ENCODE measurements around the gene ZNF766. TPM values are rescaled to one million over a fixed set of nuclear protein-coding genes. Genes with fewer than 3 reads are reported as not detected.
A peak's percentile ranks its signal among the peaks of the same experiment; 100 is the strongest.
"Not testable (repeated sequence)": the region's sequence is repeated elsewhere in the genome, so short reads cannot be mapped to it uniquely, and the experiment has no call there.

Gene ZNF766
- total RNA-seq, 6 experiments from 2014 or later, result 9.6 to 12.0 (median 10.8) TPM

DNA sequence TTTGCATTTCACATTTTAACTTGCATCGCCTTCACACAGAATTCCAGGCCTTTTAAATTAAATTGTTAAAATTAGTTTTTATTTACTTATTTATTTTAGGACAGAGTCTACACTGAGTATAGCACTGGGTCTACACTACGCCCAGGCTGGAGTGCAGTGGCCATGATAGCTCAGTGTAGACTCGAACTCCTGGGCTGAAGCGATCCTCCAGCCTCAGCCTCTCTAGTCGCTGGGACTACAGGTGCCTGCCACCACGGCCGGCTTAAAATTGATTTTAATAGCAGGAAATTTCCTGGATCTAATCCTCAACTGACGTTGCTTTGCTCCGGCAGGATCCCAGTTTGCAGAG, 66.4 kb downstream of the ZNF766 start:
- Mint-ChIP-seq H3K27me3 (ENCODE audit: insufficient read depth) (peaks cover 6% of the 10 kb centered on the region), H3K9me3 (peaks cover 75% of the 10 kb centered on the region), H3K4me3 (no peak overlapping the region), H3K36me3 (ENCODE audit: low read depth) (peaks cover 18% of the 10 kb centered on the region), H3K27ac (no peak overlapping the region), H3K4me1 (ENCODE audit: low read depth) (no peaks in the 10 kb centered on the region)
- no peak for DNase-seq
- TF ChIP-seq, protein P1, sequence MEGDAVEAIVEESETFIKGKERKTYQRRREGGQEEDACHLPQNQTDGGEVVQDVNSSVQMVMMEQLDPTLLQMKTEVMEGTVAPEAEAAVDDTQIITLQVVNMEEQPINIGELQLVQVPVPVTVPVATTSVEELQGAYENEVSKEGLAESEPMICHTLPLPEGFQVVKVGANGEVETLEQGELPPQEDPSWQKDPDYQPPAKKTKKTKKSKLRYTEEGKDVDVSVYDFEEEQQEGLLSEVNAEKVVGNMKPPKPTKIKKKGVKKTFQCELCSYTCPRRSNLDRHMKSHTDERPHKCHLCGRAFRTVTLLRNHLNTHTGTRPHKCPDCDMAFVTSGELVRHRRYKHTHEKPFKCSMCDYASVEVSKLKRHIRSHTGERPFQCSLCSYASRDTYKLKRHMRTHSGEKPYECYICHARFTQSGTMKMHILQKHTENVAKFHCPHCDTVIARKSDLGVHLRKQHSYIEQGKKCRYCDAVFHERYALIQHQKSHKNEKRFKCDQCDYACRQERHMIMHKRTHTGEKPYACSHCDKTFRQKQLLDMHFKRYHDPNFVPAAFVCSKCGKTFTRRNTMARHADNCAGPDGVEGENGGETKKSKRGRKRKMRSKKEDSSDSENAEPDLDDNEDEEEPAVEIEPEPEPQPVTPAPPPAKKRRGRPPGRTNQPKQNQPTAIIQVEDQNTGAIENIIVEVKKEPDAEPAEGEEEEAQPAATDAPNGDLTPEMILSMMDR (IDR thresholded peaks at IDR 0.05), result no peak

DNA sequence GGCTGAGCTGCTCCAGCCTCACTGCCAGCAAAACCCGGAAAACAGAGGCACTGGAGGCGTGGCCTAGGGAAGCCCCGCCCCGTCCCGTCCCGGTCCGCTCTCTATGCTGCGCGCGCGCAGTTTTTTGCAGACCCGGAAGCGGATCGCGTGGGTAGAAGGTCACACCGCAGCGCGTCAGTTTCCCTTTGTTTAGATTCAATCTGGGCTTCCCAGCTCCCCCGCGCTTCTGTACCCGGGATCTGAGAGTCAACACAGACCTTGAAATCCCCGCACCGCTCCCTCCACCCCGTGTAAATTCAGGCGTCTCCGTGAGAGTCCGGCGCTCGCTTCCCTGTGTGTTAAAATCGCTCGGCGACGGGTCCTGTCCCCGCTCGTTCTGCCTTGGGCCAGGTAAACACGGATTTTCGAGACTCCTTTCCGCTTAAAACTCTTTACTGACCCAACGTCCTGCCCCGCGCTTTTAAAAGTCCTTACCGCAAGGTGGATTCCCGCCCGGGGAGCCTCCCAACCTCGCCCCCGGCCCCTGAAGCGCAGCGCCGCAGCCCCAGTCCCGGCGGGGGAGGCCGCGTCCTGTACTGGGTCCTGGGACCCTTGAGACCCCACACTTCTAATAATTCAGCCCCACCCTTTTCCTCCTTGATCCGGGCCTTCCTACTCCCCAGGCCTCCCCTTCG, 66.9 kb downstream of the ZNF766 start, which contains the start of gene ZNF610:
ZNF610 (plus strand) TSS at position 127 of the 674 bp plus-strand sequence. CDS start 12,930 bp downstream, outside the sequence.
- peaks cover 6% of the 10 kb centered on the region for H3K27me3 Mint-ChIP-seq (ENCODE audit: insufficient read depth)
- peaks cover 69% of the 10 kb centered on the region for H3K9me3 Mint-ChIP-seq
- H3K36me3 Mint-ChIP-seq (ENCODE audit: low read depth), result peaks cover 18% of the 10 kb centered on the region
- no peaks in the 10 kb centered on the region for H3K4me1 Mint-ChIP-seq (ENCODE audit: low read depth)
- TF ChIP-seq, protein P1 (IDR thresholded peaks at IDR 0.05), result no peak
- no peak for DNase-seq
- H3K27ac Mint-ChIP-seq, result no peak within 1 kb of the TSS
- no peak within 1 kb of the TSS for H3K4me3 Mint-ChIP-seq

DNA sequence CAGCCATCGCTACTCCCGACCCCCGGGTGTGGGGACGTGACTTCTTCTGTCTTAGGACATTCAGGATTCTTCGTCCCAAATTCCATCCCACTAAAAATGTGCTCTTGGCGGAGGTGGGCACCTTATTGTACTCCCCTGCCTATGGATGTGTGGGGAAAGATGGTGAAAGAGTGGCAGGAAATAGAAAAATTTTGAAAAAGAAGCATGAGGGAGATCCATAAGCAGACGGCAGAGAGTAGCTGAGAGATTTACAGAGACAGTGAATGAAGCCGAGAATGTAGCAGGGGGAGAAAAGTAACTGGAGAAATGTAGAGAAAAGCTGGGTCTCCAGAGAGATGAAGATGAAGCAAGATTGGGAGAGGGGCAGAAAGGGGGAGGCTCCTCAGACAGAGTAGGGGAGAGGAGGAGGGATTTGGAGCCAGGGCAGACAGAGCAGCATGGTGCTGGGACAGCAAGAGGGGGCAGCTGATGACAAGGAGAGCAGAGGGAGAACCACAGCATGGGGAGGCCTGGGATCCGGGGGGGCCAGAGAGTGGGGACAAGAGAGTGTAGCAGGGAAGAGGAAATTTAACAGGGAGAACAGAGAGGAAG, 67.5 kb downstream of the ZNF766 start:
- H3K27me3 Mint-ChIP-seq (ENCODE audit: insufficient read depth), result peaks cover 6% of the 10 kb centered on the region
- TF ChIP-seq, protein P1 (IDR thresholded peaks at IDR 0.05), result no peak
- peaks cover 15% of the 10 kb centered on the region for H3K36me3 Mint-ChIP-seq (ENCODE audit: low read depth)
- no peak overlapping the region for H3K27ac Mint-ChIP-seq
- H3K4me1 Mint-ChIP-seq (ENCODE audit: low read depth), result no peaks in the 10 kb centered on the region
- H3K4me3 Mint-ChIP-seq, result no peak overlapping the region
- DNase-seq, result no peak
- peaks cover 64% of the 10 kb centered on the region for H3K9me3 Mint-ChIP-seq

DNA sequence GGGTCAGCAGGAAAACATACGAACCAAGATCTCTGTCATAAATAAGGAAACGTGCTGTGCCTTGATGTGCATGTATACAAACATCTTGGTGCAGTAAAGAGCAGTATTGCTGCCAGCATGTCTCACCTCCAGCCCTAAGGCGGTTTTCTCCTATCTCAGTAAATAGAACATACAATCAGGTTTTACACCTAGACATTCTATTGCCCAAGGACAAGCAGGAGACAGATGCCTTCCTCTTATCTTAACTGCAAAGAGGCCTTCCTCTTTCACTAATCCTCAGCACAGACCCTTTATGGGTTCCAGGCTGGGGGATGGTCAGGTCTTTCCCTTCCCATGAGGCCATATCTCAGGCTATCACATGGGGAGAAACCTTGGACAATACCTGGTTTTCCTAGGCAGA, 69.6 kb downstream of the ZNF766 start:
- H3K36me3 Mint-ChIP-seq (ENCODE audit: low read depth); H3K4me1 Mint-ChIP-seq (ENCODE audit: low read depth); H3K27me3 Mint-ChIP-seq (ENCODE audit: insufficient read depth); H3K27ac Mint-ChIP-seq; H3K4me3 Mint-ChIP-seq; DNase-seq: not testable (repeated sequence)
- H3K9me3 Mint-ChIP-seq, result peaks cover 56% of the 10 kb centered on the region

DNA sequence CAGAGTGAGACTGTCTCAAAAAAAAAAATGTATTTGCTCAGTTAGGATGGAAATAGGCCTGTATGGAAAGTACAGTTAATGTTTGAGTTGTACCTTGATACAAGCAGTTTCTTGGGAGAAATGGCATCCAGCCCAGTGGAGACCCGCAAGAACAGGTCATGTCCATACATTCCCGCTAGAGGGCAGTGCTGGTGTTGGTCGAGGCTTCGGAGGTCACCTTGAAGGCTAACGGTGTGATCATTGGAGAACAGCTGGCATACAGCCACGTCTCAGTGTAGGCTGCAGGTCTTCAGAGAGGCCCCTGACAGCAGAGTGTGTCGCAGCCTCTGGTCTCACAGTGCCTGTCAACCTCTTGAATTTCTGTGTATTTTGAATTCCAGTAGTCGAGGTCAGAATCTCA, 74.2 kb downstream of the ZNF766 start:
- Mint-ChIP-seq H3K9me3 (peaks cover 50% of the 10 kb centered on the region), H3K27ac (no peak overlapping the region), H3K4me3 (no peak overlapping the region), H3K4me1 (ENCODE audit: low read depth) (no peaks in the 10 kb centered on the region), H3K27me3 (ENCODE audit: insufficient read depth) (no peaks in the 10 kb centered on the region; the same call in 1 of the 2 replicates), H3K36me3 (ENCODE audit: low read depth) (peaks cover 4% of the 10 kb centered on the region; the same call in 1 of the 2 replicates)
- no peak for DNase-seq
- TF ChIP-seq, protein P1 (IDR thresholded peaks at IDR 0.05), result peak; percentile 69

DNA sequence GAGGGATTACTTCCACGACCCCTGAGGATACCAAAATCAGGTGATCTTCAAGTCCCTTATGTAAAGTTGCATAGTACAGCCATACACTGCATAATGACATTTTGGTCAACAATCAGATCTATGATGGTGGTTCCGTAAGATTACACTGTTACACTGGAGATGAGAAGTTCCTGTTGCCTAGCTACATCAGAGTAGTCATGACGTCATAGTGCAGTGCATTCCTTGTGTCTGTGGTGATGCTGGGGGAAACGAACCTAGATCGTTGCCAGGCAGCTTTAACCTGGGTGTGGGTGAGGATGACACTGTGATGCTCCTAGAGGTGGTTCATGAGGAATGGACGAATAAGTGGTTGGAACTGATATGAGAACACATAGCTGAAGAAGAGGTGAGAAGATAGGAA, 75.8 kb downstream of the ZNF766 start:
- TF ChIP-seq, protein P1 (IDR thresholded peaks at IDR 0.05), result no peak
- Mint-ChIP-seq H3K4me3 (no peak overlapping the region), H3K4me1 (ENCODE audit: low read depth) (no peaks in the 10 kb centered on the region), H3K27ac (no peak overlapping the region), H3K9me3 (peaks cover 45% of the 10 kb centered on the region), H3K36me3 (ENCODE audit: low read depth) (peaks cover 4% of the 10 kb centered on the region; the same call in 1 of the 2 replicates), H3K27me3 (ENCODE audit: insufficient read depth) (no peaks in the 10 kb centered on the region)
- no peak for DNase-seq
